ENCODE measurements around the gene SLX9.

The SLX9 gene

DNA sequence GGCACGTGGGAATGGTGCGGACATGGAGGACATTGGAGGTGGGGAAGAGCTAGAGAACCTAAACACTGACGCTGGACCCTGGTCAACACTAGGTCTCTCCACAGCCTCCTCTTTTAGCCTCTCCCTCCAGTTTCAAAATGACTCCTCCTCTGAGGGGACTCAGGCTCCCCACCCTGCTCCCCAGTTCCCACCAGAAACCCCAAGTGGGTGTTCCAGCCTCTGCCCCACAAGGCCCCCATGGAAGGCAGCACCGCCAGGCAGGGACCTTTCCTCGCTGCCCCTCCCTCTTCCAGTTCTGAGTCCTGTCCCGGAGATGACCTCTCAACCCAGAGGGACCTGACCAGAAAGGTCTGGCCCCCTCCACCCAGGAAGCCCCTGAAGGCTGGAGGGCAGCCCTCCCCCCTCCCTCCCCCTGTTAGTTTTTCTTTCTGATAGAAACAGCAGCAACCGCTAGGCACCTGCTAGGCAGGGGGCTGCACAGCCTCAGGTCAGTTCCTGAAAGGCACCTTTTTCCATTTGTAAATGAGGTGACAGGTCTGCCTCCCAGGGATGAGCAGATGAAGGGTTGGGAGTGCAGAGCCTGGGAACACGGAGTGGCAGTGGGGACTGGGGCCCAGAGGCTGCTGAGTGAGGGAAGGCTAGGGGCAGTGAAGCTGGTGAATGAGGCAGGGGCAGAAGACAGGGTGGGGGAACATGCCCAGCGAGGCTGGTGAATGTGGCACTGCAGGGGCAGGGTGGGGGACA, 9.9 kb upstream of the SLX9 start:
- Histone ChIP-seq H3K4me1 (ENCODE audit: insufficient read depth, low read length) (peaks cover 82% of the 10 kb centered on the region), H3K27ac (ENCODE audit: low read length) (peak overlapping the region; percentile 85), H4K20me1 (ENCODE audit: insufficient read depth, low read length) (peaks cover 6% of the 10 kb centered on the region; the same call in 1 of the 2 replicates), H3K27me3 (ENCODE audit: insufficient read depth, low read length, poor library complexity) (peaks cover 7% of the 10 kb centered on the region), H3K9ac (ENCODE audit: low read depth, low read length) (peak overlapping the region; percentile 35), H3K4me2 (ENCODE audit: insufficient read depth, low read length) (peak overlapping the region; percentile 77), H3K79me2 (ENCODE audit: insufficient read depth, low read length) (no peaks in the 10 kb centered on the region), H3K9me3 (ENCODE audit: insufficient read depth, low read length, severe bottlenecking) (no peaks in the 10 kb centered on the region), H3K4me3 (ENCODE audit: low read depth in 1 of 2, low read length in 2 of 2) (no peak overlapping the region; a peak in 1 of 4 replicates), H2AFZ (ENCODE audit: low read depth, low read length) (no peak overlapping the region), H3K36me3 (ENCODE audit: insufficient read depth, low read length) (no peaks in the 10 kb centered on the region)
- TF ChIP-seq, protein P1, sequence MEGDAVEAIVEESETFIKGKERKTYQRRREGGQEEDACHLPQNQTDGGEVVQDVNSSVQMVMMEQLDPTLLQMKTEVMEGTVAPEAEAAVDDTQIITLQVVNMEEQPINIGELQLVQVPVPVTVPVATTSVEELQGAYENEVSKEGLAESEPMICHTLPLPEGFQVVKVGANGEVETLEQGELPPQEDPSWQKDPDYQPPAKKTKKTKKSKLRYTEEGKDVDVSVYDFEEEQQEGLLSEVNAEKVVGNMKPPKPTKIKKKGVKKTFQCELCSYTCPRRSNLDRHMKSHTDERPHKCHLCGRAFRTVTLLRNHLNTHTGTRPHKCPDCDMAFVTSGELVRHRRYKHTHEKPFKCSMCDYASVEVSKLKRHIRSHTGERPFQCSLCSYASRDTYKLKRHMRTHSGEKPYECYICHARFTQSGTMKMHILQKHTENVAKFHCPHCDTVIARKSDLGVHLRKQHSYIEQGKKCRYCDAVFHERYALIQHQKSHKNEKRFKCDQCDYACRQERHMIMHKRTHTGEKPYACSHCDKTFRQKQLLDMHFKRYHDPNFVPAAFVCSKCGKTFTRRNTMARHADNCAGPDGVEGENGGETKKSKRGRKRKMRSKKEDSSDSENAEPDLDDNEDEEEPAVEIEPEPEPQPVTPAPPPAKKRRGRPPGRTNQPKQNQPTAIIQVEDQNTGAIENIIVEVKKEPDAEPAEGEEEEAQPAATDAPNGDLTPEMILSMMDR (IDR thresholded peaks at IDR 0.05; ENCODE audit: borderline replicate concordance, extremely low read depth, low read length, poor library complexity, severe bottlenecking) = no peak
- no peak for TF ChIP-seq EZH2 (IDR thresholded peaks at IDR 0.05; ENCODE audit: borderline replicate concordance, low read depth, low read length, severe bottlenecking)
- no peak for DNase-seq
- no peak for ATAC-seq (ENCODE audit: insufficient read depth, low read depth)

DNA sequence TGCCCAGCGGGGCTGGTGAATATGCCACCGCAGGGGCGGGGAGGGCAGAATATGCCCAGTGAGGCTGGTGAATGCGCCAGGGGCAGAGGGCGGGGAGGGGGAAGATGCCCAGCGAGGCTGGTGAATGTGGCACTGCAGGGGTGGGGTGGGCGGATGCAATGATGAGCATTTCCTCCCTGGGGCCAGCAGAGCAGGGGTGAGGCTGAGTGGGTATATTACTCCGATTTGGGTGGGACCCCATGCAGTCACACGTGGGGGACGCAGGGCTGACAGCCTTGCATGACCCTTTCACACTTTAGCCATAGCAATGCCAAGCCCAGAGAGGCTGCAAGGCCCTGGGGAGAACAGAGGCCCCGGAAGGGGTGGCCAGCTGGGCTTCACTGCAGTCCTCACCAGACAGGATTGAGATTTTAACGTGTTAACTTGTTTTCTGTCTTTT, 9.3 kb upstream of the SLX9 start:
- H4K20me1 ChIP-seq (ENCODE audit: insufficient read depth, low read length) = peaks cover 6% of the 10 kb centered on the region; the same call in 1 of the 2 replicates
- H3K27ac ChIP-seq (ENCODE audit: low read length) = peak overlapping the region; percentile 85
- no peaks in the 10 kb centered on the region for H3K79me2 ChIP-seq (ENCODE audit: insufficient read depth, low read length)
- H3K4me1 ChIP-seq (ENCODE audit: insufficient read depth, low read length) = peaks cover 76% of the 10 kb centered on the region
- H3K36me3 ChIP-seq (ENCODE audit: insufficient read depth, low read length) = no peaks in the 10 kb centered on the region
- H3K4me2 ChIP-seq (ENCODE audit: insufficient read depth, low read length) = peak overlapping the region; percentile 77
- H2AFZ ChIP-seq (ENCODE audit: low read depth, low read length) = no peak overlapping the region
- peak overlapping the region; percentile 54 for H3K9ac ChIP-seq (ENCODE audit: low read depth, low read length)
- no peak for ATAC-seq (ENCODE audit: insufficient read depth, low read depth)
- peak; percentile 80 for DNase-seq
- H3K4me3 ChIP-seq (ENCODE audit: low read depth in 1 of 2, low read length in 2 of 2) = peak overlapping the region in 1 of 2 experiments; percentile 54; a peak in 1 of 4 replicates
- H3K27me3 ChIP-seq (ENCODE audit: insufficient read depth, low read length, poor library complexity) = peaks cover 7% of the 10 kb centered on the region
- TF ChIP-seq EZH2 (IDR thresholded peaks at IDR 0.05; ENCODE audit: borderline replicate concordance, low read depth, low read length, severe bottlenecking) = no peak
- TF ChIP-seq, protein P1 (IDR thresholded peaks at IDR 0.05; ENCODE audit: borderline replicate concordance, extremely low read depth, low read length, poor library complexity, severe bottlenecking) = no peak
- H3K9me3 ChIP-seq (ENCODE audit: insufficient read depth, low read length, severe bottlenecking) = no peaks in the 10 kb centered on the region

DNA sequence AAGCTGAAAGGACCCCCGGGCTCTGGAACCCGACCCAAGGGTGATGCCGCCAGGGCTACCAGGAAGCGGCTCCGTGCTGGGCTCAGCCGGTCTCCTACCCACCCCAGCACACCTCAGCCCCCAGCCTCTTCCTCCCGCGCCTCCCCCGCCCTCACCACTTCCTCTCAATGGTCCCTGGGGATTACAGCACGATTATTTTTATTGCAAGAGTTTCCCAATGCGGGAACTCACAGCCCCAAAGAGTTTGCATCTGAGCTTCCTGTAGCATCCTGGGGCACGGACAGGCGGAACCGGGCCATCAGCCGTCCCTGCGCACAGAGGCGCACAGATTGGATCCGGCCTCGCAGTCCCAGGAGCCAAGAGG, 8.7 kb upstream of the SLX9 start:
- ATAC-seq (ENCODE audit: insufficient read depth, low read depth) (peak; percentile 55), DNase-seq (peak; percentile 88)
- peaks cover 70% of the 10 kb centered on the region for H3K4me1 ChIP-seq (ENCODE audit: insufficient read depth, low read length)
- H3K9ac ChIP-seq (ENCODE audit: low read depth, low read length) = peak overlapping the region; percentile 54
- H3K36me3 ChIP-seq (ENCODE audit: insufficient read depth, low read length) = no peaks in the 10 kb centered on the region
- peaks cover 7% of the 10 kb centered on the region for H3K27me3 ChIP-seq (ENCODE audit: insufficient read depth, low read length, poor library complexity)
- H3K27ac ChIP-seq (ENCODE audit: low read length) = peak overlapping the region; percentile 85
- peak overlapping the region; percentile 8 to 54; a peak in 3 of 4 replicates for H3K4me3 ChIP-seq (ENCODE audit: low read depth in 1 of 2, low read length in 2 of 2)
- H4K20me1 ChIP-seq (ENCODE audit: insufficient read depth, low read length) = peaks cover 6% of the 10 kb centered on the region; the same call in 1 of the 2 replicates
- H3K9me3 ChIP-seq (ENCODE audit: insufficient read depth, low read length, severe bottlenecking) = no peaks in the 10 kb centered on the region
- H3K4me2 ChIP-seq (ENCODE audit: insufficient read depth, low read length) = peak overlapping the region; percentile 77
- H3K79me2 ChIP-seq (ENCODE audit: insufficient read depth, low read length) = no peaks in the 10 kb centered on the region
- H2AFZ ChIP-seq (ENCODE audit: low read depth, low read length) = no peak overlapping the region
- TF ChIP-seq, protein P1 (IDR thresholded peaks at IDR 0.05; ENCODE audit: borderline replicate concordance, extremely low read depth, low read length, poor library complexity, severe bottlenecking) = no peak
- TF ChIP-seq EZH2 (IDR thresholded peaks at IDR 0.05; ENCODE audit: borderline replicate concordance, low read depth, low read length, severe bottlenecking) = no peak

Measured in DND-41 (cell line).